Loucy (cell line): Measurements from ENCODE around the gene EVI5.

Experiments used
- EZH2phosphoT487 ChIP-seq: fragments of 200-600 bp; IDR thresholded peaks from 2 replicates; pipeline ENCODE4 v1.6.1; 2018; ENCODE audit warnings: antibody characterized with exemption, mild to moderate bottlenecking, moderate library complexity, borderline replicate concordance
- TF ChIP-seq, protein P1 (sequence below): fragments of 200-600 bp; sonication (generic); conservative IDR thresholded peaks from 2 replicates; pipeline ENCODE4 v1.5.1; 2014; ENCODE audit warnings: mild to moderate bottlenecking, antibody characterized with exemption, low read length

DNA sequence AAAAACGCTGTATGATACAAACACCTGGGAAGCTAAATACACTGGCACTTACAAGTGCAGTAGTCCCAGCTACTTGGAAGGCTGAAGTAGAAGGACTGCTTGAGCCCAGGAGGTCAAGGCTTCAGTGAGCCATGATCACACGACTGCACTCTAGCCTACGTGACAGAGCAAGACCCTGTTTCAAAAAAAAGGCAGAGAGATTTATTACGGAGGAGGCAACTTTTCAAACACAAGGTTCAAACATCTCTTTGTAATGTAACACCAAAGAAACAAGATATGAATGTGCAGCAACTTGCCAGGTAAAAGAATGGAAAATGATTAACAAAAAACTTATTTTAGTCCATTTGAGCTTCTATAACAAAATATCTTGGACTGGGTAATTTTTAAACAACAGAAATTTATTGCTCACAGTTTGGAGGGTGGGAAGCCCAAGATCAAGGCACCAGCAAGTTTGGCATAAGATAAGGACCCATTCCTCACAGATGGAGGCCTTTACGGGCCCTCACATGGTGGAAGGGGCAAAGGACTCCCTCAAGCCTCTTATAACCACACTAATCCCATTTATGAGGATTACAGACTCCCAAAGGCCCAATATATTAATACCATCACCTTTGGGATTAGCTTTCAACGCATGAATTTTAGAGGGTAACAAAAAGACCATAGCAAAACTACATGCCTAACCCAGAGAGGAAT lies 73.3 kb downstream of the EVI5 start:
- TF ChIP-seq, protein P1, sequence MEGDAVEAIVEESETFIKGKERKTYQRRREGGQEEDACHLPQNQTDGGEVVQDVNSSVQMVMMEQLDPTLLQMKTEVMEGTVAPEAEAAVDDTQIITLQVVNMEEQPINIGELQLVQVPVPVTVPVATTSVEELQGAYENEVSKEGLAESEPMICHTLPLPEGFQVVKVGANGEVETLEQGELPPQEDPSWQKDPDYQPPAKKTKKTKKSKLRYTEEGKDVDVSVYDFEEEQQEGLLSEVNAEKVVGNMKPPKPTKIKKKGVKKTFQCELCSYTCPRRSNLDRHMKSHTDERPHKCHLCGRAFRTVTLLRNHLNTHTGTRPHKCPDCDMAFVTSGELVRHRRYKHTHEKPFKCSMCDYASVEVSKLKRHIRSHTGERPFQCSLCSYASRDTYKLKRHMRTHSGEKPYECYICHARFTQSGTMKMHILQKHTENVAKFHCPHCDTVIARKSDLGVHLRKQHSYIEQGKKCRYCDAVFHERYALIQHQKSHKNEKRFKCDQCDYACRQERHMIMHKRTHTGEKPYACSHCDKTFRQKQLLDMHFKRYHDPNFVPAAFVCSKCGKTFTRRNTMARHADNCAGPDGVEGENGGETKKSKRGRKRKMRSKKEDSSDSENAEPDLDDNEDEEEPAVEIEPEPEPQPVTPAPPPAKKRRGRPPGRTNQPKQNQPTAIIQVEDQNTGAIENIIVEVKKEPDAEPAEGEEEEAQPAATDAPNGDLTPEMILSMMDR = no peak
- no peak for TF ChIP-seq EZH2phosphoT487
